ENCODE data around the gene ZNRF1.

DNA sequence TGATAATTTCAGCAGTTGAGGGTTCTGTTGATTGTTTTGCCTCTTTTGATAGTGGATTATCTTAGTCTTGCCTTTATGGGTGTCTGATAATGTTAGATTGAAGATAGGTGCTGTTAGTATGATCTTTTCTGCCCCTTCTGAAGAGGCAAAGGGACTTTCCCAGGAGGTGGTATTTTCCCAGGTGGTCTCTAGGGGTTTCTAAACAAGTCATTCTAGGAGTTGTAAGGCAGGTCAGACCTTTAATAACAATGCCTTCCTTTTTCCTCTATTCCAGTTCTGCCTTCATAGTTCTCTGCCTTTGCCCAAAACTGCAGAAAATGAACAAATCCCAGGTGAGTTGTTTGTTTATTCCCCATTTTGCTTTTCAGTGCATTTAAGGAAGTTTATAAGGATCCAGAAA, 153.8 kb downstream of the ZNRF1 start:
- TF ChIP-seq, protein P1, sequence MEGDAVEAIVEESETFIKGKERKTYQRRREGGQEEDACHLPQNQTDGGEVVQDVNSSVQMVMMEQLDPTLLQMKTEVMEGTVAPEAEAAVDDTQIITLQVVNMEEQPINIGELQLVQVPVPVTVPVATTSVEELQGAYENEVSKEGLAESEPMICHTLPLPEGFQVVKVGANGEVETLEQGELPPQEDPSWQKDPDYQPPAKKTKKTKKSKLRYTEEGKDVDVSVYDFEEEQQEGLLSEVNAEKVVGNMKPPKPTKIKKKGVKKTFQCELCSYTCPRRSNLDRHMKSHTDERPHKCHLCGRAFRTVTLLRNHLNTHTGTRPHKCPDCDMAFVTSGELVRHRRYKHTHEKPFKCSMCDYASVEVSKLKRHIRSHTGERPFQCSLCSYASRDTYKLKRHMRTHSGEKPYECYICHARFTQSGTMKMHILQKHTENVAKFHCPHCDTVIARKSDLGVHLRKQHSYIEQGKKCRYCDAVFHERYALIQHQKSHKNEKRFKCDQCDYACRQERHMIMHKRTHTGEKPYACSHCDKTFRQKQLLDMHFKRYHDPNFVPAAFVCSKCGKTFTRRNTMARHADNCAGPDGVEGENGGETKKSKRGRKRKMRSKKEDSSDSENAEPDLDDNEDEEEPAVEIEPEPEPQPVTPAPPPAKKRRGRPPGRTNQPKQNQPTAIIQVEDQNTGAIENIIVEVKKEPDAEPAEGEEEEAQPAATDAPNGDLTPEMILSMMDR (IDR thresholded peaks at IDR 0.05) = no peak
- TF ChIP-seq POLR2AphosphoS5 (IDR thresholded peaks at IDR 0.05) (no peak), POLR2A (IDR thresholded peaks at IDR 0.05) (no peak), EP300 (IDR thresholded peaks at IDR 0.05) (no peak)

Data from suprapubic skin (tissue), 4 donors.